Upper lobe of left lung (tissue), 6 donors: ENCODE results near the gene ADAMTS17. TPM values are rescaled to one million over a fixed set of nuclear protein-coding genes. Genes with fewer than 3 reads are reported as not detected.

Source experiments
- ATAC-seq, 2 donors: fragments of 200-7000 bp; cut with Tn5 transposase; one replicate each; pipeline ENCODE4 v1.9.1; 2022; ENCODE audit warnings: mild to moderate bottlenecking in 2 of 2, moderate library complexity in 2 of 2; ENCODE audit not compliant: low FRiP score in 2 of 2
- DNase-seq, 2 donors: peaks; one replicate each; pipeline ENCODE4 v3.0.0-alpha.2; 2019 to 2020
- H3K27ac ChIP-seq, 4 donors: fragments of 200-600 bp; sonication (generic); one replicate each; pipeline ENCODE4 v1.5.1; 2016 to 2019
- H3K27me3 ChIP-seq, 4 donors: fragments of 200-600 bp; sonication (generic); one replicate each; pipeline ENCODE4 v1.5.1; 2017 to 2019
- H3K36me3 ChIP-seq, 4 donors: fragments of 200-600 bp; sonication (generic); one replicate each; pipeline ENCODE4 v1.5.1; 2016 to 2019
- H3K4me1 ChIP-seq, 4 donors: fragments of 200-600 bp; sonication (generic); one replicate each; pipeline ENCODE4 v1.5.1; 2018 to 2019
- H3K4me3 ChIP-seq, 4 donors: fragments of 200-600 bp; sonication (generic); one replicate each; pipeline ENCODE4 v1.5.1; 2017 to 2019; ENCODE audit warnings: mild to moderate bottlenecking in 2 of 4, moderate library complexity in 1 of 4
- H3K9me3 ChIP-seq, 4 donors: fragments of 200-600 bp; sonication (generic); one replicate each; pipeline ENCODE4 v1.5.1; 2018 to 2019
- CTCF ChIP-seq, 6 experiments: fragments of 450-650 bp in 4 of 6; fragments of 200-600 bp in 2 of 6; sonication (generic) in 2 of 6; IDR thresholded peaks; one replicate each; pipeline ENCODE4 v1.5.1; 2016 to 2019; ENCODE audit warnings: antibody characterized with exemption in 6 of 6
- EP300 ChIP-seq, 4 donors: sonication (generic); formaldehyde crosslinking; IDR thresholded peaks; one replicate each; pipeline ENCODE4 v1.5.1; 2017; ENCODE audit warnings: antibody characterized with exemption in 4 of 4, control low read depth in 2 of 4
- POLR2A ChIP-seq, 4 donors: fragments of 450-650 bp; IDR thresholded peaks; one replicate each; pipeline ENCODE4 v1.5.1; 2016 to 2017; ENCODE audit warnings: antibody characterized with exemption in 4 of 4, mild to moderate bottlenecking in 2 of 4
- POLR2AphosphoS5 ChIP-seq, 2 donors: sonication (generic); formaldehyde crosslinking; IDR thresholded peaks; one replicate each; pipeline ENCODE4 v1.5.1; 2017; ENCODE audit warnings: antibody characterized with exemption in 2 of 2
- WGBS, 2 donors: methylation state at CpG; one replicate each; pipeline ENCODE4 v1.1.5; 2017 to 2018; 5-methylcytosine and 5-hydroxymethylcytosine counted together
- total RNA-seq, 6 donors: library from RNA; depleted of rRNA in 4 of 6; stranded (reverse); fragments of >200 nt in 4 of 6; gene quantifications; one replicate each; pipeline versions ENCODE4 v1.1.0 to v1.2.1, GENCODE V29; 2016 to 2021
- donor health status: DM: no; HTN: no; CAD: no; lungs with moderate emphysema.
- donor health status: DM: no; HTN: yes; CAD: no; lungs with severe emphysema.

The ADAMTS17 gene
- total RNA-seq, 6 donors from 2014 or later: 3.2 to 11.5 (median 5.7) TPM

- 82 to 88% methylated on average over 5 of the region's 5 CpGs for WGBS, 2 donors
These were observed 115.7 kb downstream of the ADAMTS17 start for GRCh38 chr15:100226107-100226506.

GRCh38 chr15:100224206-100225185, 117.3 kb downstream of the ADAMTS17 start:
- no peak for ATAC-seq
- H3K27ac ChIP-seq: no peak overlapping the region

More at GRCh38 chr15:100226107-100226506, 115.7 kb downstream of the ADAMTS17 start:
- Histone ChIP-seq H3K27me3 (no peaks in the 10 kb centered on the region), H3K9me3 (no peaks in the 10 kb centered on the region), H3K27ac (no peak overlapping the region), H3K36me3 (no peaks in the 10 kb centered on the region), H3K4me1 (no peaks in the 10 kb centered on the region), H3K4me3 (no peak overlapping the region)
- TF ChIP-seq POLR2AphosphoS5 (IDR thresholded peaks at IDR 0.05) (no peak), EP300 (IDR thresholded peaks at IDR 0.05) (no peak), POLR2A (IDR thresholded peaks at IDR 0.05) (no peak), CTCF (IDR thresholded peaks at IDR 0.05) (no peak)
- ATAC-seq (no peak), DNase-seq (no peak)

GRCh38 chr15:100222349-100222715, 119.4 kb downstream of the ADAMTS17 start:
- no peak for ATAC-seq
- Histone ChIP-seq H3K4me3 (no peak overlapping the region), H3K27ac (no peak overlapping the region), H3K4me1 (no peaks in the 10 kb centered on the region), H3K9me3 (no peaks in the 10 kb centered on the region), H3K36me3 (no peaks in the 10 kb centered on the region), H3K27me3 (no peaks in the 10 kb centered on the region)
- WGBS, 2 donors: 81 to 87% methylated on average over 6 to 8 of the region's 8 CpGs
- TF ChIP-seq EP300 (IDR thresholded peaks at IDR 0.05): no peak
- DNase-seq: no peak

More at GRCh38 chr15:100224206-100225185, 117.3 kb downstream of the ADAMTS17 start:
- TF ChIP-seq POLR2A (IDR thresholded peaks at IDR 0.05) (no peak), CTCF (IDR thresholded peaks at IDR 0.05) (no peak), POLR2AphosphoS5 (IDR thresholded peaks at IDR 0.05) (no peak), EP300 (IDR thresholded peaks at IDR 0.05) (no peak)
- no peaks in the 10 kb centered on the region for H3K27me3 ChIP-seq
- no peaks in the 10 kb centered on the region for H3K9me3 ChIP-seq
- DNase-seq: no peak
- no peaks in the 10 kb centered on the region for H3K36me3 ChIP-seq
- whole genome bisulfite sequencing, 2 donors: 70 to 81% methylated on average over 8 to 11 of the region's 11 CpGs
- no peaks in the 10 kb centered on the region for H3K4me1 ChIP-seq
- no peak overlapping the region for H3K4me3 ChIP-seq

GRCh38 chr15:100221471-100222348, 120.1 kb downstream of the ADAMTS17 start:
- ATAC-seq: no peak
- DNase-seq: peak in 1 of 2 donors; percentile 42
- 86 to 90% methylated on average over 14 to 22 of the region's 22 CpGs for WGBS, 2 donors

More at GRCh38 chr15:100221471-100222348, 120.1 kb downstream of the ADAMTS17 start:
- H3K9me3 ChIP-seq: no peaks in the 10 kb centered on the region
- H3K4me1 ChIP-seq: no peaks in the 10 kb centered on the region
- no peak overlapping the region for H3K27ac ChIP-seq
- TF ChIP-seq CTCF (IDR thresholded peaks at IDR 0.05): no peak
- no peak for TF ChIP-seq POLR2AphosphoS5 (IDR thresholded peaks at IDR 0.05)
- no peak overlapping the region for H3K4me3 ChIP-seq
- H3K27me3 ChIP-seq: no peaks in the 10 kb centered on the region
- H3K36me3 ChIP-seq: no peaks in the 10 kb centered on the region
